ENCODE data around the gene RNLS.

The RNLS gene

DNA sequence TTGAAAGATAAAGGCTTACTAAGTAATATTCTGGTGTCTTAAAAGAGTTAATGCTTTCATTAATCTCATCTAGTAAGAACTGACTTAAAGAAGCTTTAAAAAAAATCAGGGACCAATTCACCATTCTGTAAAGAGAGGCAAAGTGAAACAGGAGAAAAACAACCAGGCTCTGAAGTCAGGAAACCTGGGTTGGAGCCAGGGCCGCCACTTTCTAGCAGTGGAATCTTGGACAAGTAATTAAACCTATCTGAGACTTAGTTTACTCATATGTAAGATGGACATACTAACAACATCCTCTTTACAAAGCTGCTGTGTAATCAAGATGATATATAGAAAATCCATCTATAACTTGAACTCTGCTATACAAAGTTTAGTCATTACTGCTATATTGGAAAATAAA lies 154.1 kb downstream of the RNLS start:
- no peak overlapping the region for H3K4me3 ChIP-seq (ENCODE audit: low read depth, low read length)
- TF ChIP-seq, protein P1, sequence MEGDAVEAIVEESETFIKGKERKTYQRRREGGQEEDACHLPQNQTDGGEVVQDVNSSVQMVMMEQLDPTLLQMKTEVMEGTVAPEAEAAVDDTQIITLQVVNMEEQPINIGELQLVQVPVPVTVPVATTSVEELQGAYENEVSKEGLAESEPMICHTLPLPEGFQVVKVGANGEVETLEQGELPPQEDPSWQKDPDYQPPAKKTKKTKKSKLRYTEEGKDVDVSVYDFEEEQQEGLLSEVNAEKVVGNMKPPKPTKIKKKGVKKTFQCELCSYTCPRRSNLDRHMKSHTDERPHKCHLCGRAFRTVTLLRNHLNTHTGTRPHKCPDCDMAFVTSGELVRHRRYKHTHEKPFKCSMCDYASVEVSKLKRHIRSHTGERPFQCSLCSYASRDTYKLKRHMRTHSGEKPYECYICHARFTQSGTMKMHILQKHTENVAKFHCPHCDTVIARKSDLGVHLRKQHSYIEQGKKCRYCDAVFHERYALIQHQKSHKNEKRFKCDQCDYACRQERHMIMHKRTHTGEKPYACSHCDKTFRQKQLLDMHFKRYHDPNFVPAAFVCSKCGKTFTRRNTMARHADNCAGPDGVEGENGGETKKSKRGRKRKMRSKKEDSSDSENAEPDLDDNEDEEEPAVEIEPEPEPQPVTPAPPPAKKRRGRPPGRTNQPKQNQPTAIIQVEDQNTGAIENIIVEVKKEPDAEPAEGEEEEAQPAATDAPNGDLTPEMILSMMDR (IDR thresholded peaks at IDR 0.05; ENCODE audit: low read depth, low read length, missing control alignments) = no peak
- DNase-seq (ENCODE audit: low read depth) = no peak

DNA sequence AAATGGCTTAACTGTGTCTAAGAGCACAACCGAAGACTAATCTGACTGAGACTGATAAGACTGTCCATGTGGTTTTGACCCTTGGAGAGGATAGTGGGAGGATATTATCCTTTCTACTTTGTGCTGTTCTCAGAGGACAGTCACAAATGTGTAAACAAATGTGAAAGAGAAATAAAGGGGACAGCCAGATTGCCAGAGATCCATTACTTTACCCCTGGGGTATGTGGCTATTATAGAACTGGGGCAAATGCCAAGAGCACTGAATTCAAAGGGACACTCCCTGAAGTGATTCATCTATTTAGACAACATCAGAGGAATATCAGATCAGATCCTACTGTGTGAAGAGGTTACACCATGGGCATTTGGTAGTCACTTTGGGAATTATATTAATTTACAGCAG lies 154.7 kb downstream of the RNLS start:
- no peak overlapping the region for H3K4me3 ChIP-seq (ENCODE audit: low read depth, low read length)
- TF ChIP-seq, protein P1 (IDR thresholded peaks at IDR 0.05; ENCODE audit: low read depth, low read length, missing control alignments) = no peak
- DNase-seq (ENCODE audit: low read depth) = no peak

DNA sequence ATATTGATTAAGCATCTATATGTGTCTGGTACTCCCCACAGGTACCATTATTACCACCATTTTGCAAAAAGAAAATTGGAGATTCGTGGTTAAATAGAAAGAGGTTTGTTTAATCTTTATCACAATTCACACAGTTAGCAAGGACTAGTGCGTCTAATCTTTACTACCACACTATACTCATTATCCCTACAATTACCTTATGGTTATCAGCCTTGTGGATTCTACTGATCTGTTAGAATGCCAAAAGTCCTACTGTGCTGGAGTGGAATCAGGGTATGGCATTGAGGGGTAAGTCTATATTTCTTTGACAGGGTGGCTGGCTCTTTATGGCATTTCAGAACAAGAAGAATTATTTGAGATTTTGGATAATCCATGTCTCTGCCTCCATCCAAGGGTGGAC lies 156.1 kb downstream of the RNLS start:
- TF ChIP-seq, protein P1 (IDR thresholded peaks at IDR 0.05; ENCODE audit: low read depth, low read length, missing control alignments) = no peak
- no peak overlapping the region for H3K4me3 ChIP-seq (ENCODE audit: low read depth, low read length)
- no peak for DNase-seq (ENCODE audit: low read depth)

DNA sequence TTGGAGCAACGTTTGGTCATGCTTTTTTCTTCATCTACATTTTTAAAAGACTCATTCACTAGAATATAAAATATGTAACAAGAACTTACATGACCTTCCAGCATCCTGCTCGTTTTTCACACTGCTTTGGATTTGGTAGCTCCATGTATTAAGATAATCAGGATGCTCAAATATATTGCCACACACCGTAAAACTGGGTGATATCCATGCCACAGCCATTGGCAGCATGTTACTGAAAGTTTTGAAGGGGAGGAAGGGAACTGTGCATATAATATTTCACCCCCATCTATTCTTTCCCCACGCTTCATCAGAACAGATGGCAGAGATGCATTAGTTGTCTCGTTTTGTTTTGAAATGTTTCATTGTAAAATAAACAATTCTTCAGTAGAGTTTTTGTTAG lies 158.2 kb downstream of the RNLS start:
- TF ChIP-seq, protein P1 (IDR thresholded peaks at IDR 0.05; ENCODE audit: low read depth, low read length, missing control alignments) = no peak
- no peak overlapping the region for H3K4me3 ChIP-seq (ENCODE audit: low read depth, low read length)
- no peak for DNase-seq (ENCODE audit: low read depth)

DNA sequence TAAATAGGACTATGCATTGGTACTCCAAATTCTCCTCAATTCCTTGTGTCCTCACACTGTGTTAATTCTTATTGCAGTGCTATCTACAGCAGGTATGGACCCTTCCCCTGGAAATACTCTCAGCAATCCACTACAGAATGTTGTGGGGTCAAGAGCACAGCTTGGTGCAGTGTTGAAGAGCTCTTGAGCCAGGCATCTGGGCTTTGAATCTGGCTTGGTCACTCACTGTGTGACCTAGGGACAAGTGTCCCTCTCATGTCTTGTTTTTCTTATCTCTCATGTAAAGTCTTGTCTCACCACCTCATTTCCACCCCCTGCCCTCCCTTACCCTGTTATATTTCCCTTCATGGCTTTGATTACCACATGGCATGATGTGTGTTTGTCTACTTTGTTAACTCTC lies 159.4 kb downstream of the RNLS start:
- TF ChIP-seq, protein P1 (IDR thresholded peaks at IDR 0.05; ENCODE audit: low read depth, low read length, missing control alignments) = no peak
- no peak overlapping the region for H3K4me3 ChIP-seq (ENCODE audit: low read depth, low read length)
- no peak for DNase-seq (ENCODE audit: low read depth)

DNA sequence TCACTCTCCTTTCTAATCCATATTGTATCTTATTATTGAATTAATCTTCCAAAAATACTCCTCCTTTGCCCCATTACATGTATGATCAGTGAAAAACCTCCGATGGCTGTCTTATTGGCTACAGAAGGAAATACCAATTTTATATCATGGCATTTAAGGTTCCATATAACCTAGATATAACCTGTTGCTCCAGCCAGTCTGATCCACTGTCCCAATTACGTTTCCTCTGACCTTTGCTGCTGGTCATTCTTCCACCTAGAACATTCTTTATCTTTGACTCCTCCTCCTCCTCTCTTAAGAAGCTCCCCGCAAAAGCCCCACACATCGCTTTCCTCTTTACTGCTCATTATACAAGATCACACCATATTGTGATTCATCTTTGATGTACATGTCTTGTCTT lies 161.5 kb downstream of the RNLS start:
- H3K4me3 ChIP-seq (ENCODE audit: low read depth, low read length) = no peak overlapping the region
- DNase-seq (ENCODE audit: low read depth) = no peak
- TF ChIP-seq, protein P1 (IDR thresholded peaks at IDR 0.05; ENCODE audit: low read depth, low read length, missing control alignments) = no peak

DNA sequence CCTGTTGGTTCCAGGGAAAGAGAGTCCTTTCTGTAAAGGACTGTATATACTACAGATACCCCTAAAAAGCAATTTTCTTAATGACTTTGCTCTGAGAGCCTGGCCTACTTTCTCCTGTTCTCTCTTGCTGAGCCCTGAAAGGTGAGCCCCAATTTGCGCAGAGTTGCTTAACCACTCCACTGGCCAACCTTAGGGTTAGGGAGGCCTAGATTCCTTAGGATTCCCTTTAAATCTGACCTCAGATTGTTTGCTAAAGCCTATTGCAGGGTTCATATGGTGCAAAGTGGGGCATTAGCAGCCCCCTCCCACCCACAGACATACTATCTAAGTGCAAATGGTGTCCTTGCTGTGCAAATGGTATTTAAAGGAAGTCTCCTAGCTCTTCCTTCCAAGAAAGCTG lies 164.2 kb downstream of the RNLS start:
- TF ChIP-seq, protein P1 (IDR thresholded peaks at IDR 0.05; ENCODE audit: low read depth, low read length, missing control alignments) = no peak
- H3K4me3 ChIP-seq (ENCODE audit: low read depth, low read length) = no peak overlapping the region
- DNase-seq (ENCODE audit: low read depth) = no peak

All from GM12864 (cell line).